GM23338 (cell line): ENCODE measurements around the gene WNT4. TPM values are rescaled to one million over a fixed set of nuclear protein-coding genes. Genes with fewer than 3 reads are reported as not detected.
A peak's percentile ranks its signal among the peaks of the same experiment; 100 is the strongest.

Source experiments
- ATAC-seq: fragments of 200-7000 bp; cut with Tn5 transposase; 3 replicates; pipeline ENCODE4 v1.9.1; 2020
- DNase-seq: peaks from one replicate; pipeline ENCODE4 v3.0.0-alpha.2; 2015; ENCODE audit warnings: low spot score
- H2AFZ ChIP-seq: fragments of 200-600 bp; sonication (generic); 2 replicates; pipeline ENCODE4 v1.8.0; 2016; ENCODE audit warnings: antibody characterized with exemption, mild to moderate bottlenecking, moderate library complexity
- H3F3A ChIP-seq: fragments of 200-600 bp; sonication (generic); replicated peaks from 2 replicates; pipeline ENCODE4 v1.8.0; 2017; ENCODE audit warnings: antibody characterized with exemption, mixed run types, low read depth
- H3K27ac ChIP-seq: fragments of 200-600 bp; sonication (generic); 2 replicates; pipeline ENCODE4 v1.6.1; 2016; ENCODE audit warnings: low read depth
- H3K27me3 ChIP-seq: fragments of 200-600 bp; sonication (generic); 2 replicates; pipeline ENCODE4 v1.8.0; 2016; ENCODE audit warnings: mild to moderate bottlenecking, mixed run types, moderate library complexity; ENCODE audit not compliant: insufficient read depth
- H3K36me3 ChIP-seq: fragments of 200-600 bp; sonication (generic); 2 replicates; pipeline ENCODE4 v1.8.0; 2016; ENCODE audit warnings: mild to moderate bottlenecking; ENCODE audit not compliant: insufficient read depth
- H3K4me1 ChIP-seq: fragments of 200-600 bp; sonication (generic); 2 replicates; pipeline ENCODE4 v1.8.0; 2016; ENCODE audit warnings: mild to moderate bottlenecking, moderate library complexity; ENCODE audit not compliant: insufficient read depth
- H3K4me2 ChIP-seq: fragments of 200-600 bp; sonication (generic); 2 replicates; pipeline ENCODE4 v1.7.1; 2017; ENCODE audit warnings: mixed run types
- H3K4me3 ChIP-seq: fragments of 200-600 bp; sonication (generic); 2 replicates; pipeline ENCODE4 v1.6.1; 2016; ENCODE audit warnings: mixed run types
- H3K79me2 ChIP-seq: fragments of 200-600 bp; sonication (generic); replicated peaks from 2 replicates; pipeline ENCODE4 v1.8.0; 2017; ENCODE audit warnings: mild to moderate bottlenecking; ENCODE audit not compliant: insufficient read depth
- H3K9me2 ChIP-seq: fragments of 200-600 bp; sonication (generic); 2 replicates; pipeline ENCODE4 v1.8.0; 2017; ENCODE audit not compliant: insufficient read depth
- H4K20me1 ChIP-seq: fragments of 200-600 bp; sonication (generic); replicated peaks from 2 replicates; pipeline ENCODE4 v1.8.0; 2017; ENCODE audit warnings: mild to moderate bottlenecking; ENCODE audit not compliant: insufficient read depth
- H3K27ac Mint-ChIP-seq: 2 replicates; pipeline ENCODE4 v1.8.0; 2020; ENCODE audit warnings: inconsistent platforms, mild to moderate bottlenecking, moderate library complexity, mixed read lengths
- H3K27me3 Mint-ChIP-seq: 3 replicates; pipeline ENCODE4 v1.8.0; 2022; ENCODE audit warnings: low read depth, mild to moderate bottlenecking, moderate library complexity, mixed read lengths, inconsistent platforms; ENCODE audit not compliant: insufficient read depth, poor library complexity
- H3K36me3 Mint-ChIP-seq: 3 replicates; pipeline ENCODE4 v1.8.0; 2021; ENCODE audit warnings: low read depth, mild to moderate bottlenecking, inconsistent platforms, moderate library complexity, mixed read lengths
- H3K4me1 Mint-ChIP-seq: 3 replicates; pipeline ENCODE4 v1.8.0; 2020; ENCODE audit warnings: mild to moderate bottlenecking, inconsistent platforms, mixed read lengths
- H3K4me3 Mint-ChIP-seq: 3 replicates; pipeline ENCODE4 v1.8.0; 2021; ENCODE audit warnings: moderate library complexity, mild to moderate bottlenecking, inconsistent platforms, mixed read lengths
- H3K9me3 Mint-ChIP-seq: 3 replicates; pipeline ENCODE4 v1.8.0; 2020; ENCODE audit warnings: moderate library complexity, mild to moderate bottlenecking, inconsistent platforms, mixed read lengths
- CREB1 ChIP-seq: fragments of 250-450 bp; sonication (Bioruptor Pico); IDR thresholded peaks from 2 replicates; pipeline ENCODE4 v1.5.0; 2020; ENCODE audit warnings: low read depth, mild to moderate bottlenecking, moderate library complexity
- CTCF ChIP-seq, 2 experiments: fragments of 200-600 bp in 1 of 2; sonication (generic) in 1 of 2; conservative IDR thresholded peaks; 2 replicates each; pipeline versions ENCODE4 v1.5.1 to v1.6.1; 2016 to 2017; ENCODE audit warnings: antibody characterized with exemption in 2 of 2, low read depth in 2 of 2, mild to moderate bottlenecking in 2 of 2, moderate library complexity in 1 of 2
- EZH2 ChIP-seq: fragments of 200-600 bp; sonication (generic); IDR thresholded peaks from one replicate; pipeline ENCODE4 v1.8.0; 2017; ENCODE audit warnings: antibody characterized with exemption, mild to moderate bottlenecking, low read depth; ENCODE audit not compliant: unreplicated experiment
- NANOG ChIP-seq: IDR thresholded peaks from 2 replicates; pipeline ENCODE4 v1.6.1; 2016; ENCODE audit warnings: antibody characterized with exemption, borderline replicate concordance
- REST ChIP-seq: IDR thresholded peaks from one replicate; pipeline ENCODE4 v1.6.1; 2018; ENCODE audit warnings: antibody characterized with exemption; ENCODE audit not compliant: unreplicated experiment
- ZNF331 ChIP-seq: fragments of 250-450 bp; sonication (Bioruptor Pico); IDR thresholded peaks from 2 replicates; pipeline ENCODE4 v1.5.0; 2020; ENCODE audit warnings: low read depth, mild to moderate bottlenecking, moderate library complexity
- ZNF462 ChIP-seq: fragments of 250-450 bp; sonication (Bioruptor Pico); IDR thresholded peaks from 2 replicates; pipeline ENCODE4 v1.5.0; 2020; ENCODE audit warnings: mild to moderate bottlenecking, moderate library complexity
- polyA plus RNA-seq: library from polyadenylated mRNA; unstranded; fragments of >200 nt; fragmentation: Nextera tagmentation; extraction: Ambion mirVana; gene quantifications from 2 replicates; pipeline ENCODE4 v1.2.1, GENCODE V29; 2016
- total RNA-seq: library from RNA; depleted of rRNA; stranded (reverse); fragments of >200 nt; shearing (Covaris generic); gene quantifications from 2 replicates; pipeline ENCODE4 v1.2.3, GENCODE V29; 2014

Gene WNT4
- total and polyA plus RNA-seq, 2 experiments from 2014 or later, result 0.59 to 0.79 TPM

- TF ChIP-seq CREB1 (CRISPR knock-in tag) (no peak), ZNF331 (CRISPR knock-in tag) (no peak), EZH2 (no peak), NANOG (no peak), ZNF462 (CRISPR knock-in tag) (no peak)
These were observed 47.4 kb upstream of the WNT4 start (continued) for GRCh38 chr1:22190251-22190650.

GRCh38 chr1:22189619-22190018, 46.7 kb upstream of the WNT4 start:
- no peaks in the 10 kb centered on the region for H3K27me3 ChIP-seq
- no peaks in the 10 kb centered on the region for H3K9me3 Mint-ChIP-seq
- TF ChIP-seq ZNF331 (CRISPR knock-in tag), result no peak
- TF ChIP-seq REST, result peak; percentile 55
- TF ChIP-seq CTCF (conservative IDR thresholded peaks at IDR 0.05; ENCODE audit: low read depth in 2 of 2), result no peak

More at GRCh38 chr1:22189619-22190018, 46.7 kb upstream of the WNT4 start:
- H3K4me1 Mint-ChIP-seq, result peaks cover 3% of the 10 kb centered on the region; the same call in 2 of the 3 replicates
- no peaks in the 10 kb centered on the region for H4K20me1 ChIP-seq
- H3F3A ChIP-seq, result no peaks in the 10 kb centered on the region
- no peak overlapping the region for H3K4me2 ChIP-seq
- H3K4me3 Mint-ChIP-seq, result no peak overlapping the region
- H3K27me3 Mint-ChIP-seq, result peaks cover 13% of the 10 kb centered on the region
- H3K36me3 Mint-ChIP-seq, result no peaks in the 10 kb centered on the region
- H3K4me3 ChIP-seq, result no peak overlapping the region
- DNase-seq, result no peak
- H3K27ac Mint-ChIP-seq, result no peak overlapping the region
- 0 out of 2 replicates have a peak, but pooled peaks cover 3% of the 10 kb centered on the region for H3K9me2 ChIP-seq
- no peak for ATAC-seq
- H3K4me1 ChIP-seq, result no peaks in the 10 kb centered on the region
- H3K36me3 ChIP-seq, result no peaks in the 10 kb centered on the region
- no peaks in the 10 kb centered on the region for H3K79me2 ChIP-seq
- no peak overlapping the region for H3K27ac ChIP-seq
- H2AFZ ChIP-seq, result no peak overlapping the region
